Measurements from ENCODE around the gene EFNA5.

GRCh38 chr5:107636555-107636954 lies 34.2 kb downstream of the EFNA5 start:
- TF ChIP-seq, protein P1, sequence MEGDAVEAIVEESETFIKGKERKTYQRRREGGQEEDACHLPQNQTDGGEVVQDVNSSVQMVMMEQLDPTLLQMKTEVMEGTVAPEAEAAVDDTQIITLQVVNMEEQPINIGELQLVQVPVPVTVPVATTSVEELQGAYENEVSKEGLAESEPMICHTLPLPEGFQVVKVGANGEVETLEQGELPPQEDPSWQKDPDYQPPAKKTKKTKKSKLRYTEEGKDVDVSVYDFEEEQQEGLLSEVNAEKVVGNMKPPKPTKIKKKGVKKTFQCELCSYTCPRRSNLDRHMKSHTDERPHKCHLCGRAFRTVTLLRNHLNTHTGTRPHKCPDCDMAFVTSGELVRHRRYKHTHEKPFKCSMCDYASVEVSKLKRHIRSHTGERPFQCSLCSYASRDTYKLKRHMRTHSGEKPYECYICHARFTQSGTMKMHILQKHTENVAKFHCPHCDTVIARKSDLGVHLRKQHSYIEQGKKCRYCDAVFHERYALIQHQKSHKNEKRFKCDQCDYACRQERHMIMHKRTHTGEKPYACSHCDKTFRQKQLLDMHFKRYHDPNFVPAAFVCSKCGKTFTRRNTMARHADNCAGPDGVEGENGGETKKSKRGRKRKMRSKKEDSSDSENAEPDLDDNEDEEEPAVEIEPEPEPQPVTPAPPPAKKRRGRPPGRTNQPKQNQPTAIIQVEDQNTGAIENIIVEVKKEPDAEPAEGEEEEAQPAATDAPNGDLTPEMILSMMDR (IDR thresholded peaks at IDR 0.05): no peak
- TF ChIP-seq POLR2A (IDR thresholded peaks at IDR 0.05): no peak

Measured in vagina (tissue), 2 donors.